IPS-18a (cell line): ENCODE results near the gene SLC25A15.
"Not testable (repeated sequence)": the region's sequence is repeated elsewhere in the genome, so short reads cannot be mapped to it uniquely, and the experiment has no call there.

Experiments
- H3K27ac ChIP-seq: one replicate; pipeline ENCODE4 v1.5.1; 2013; ENCODE audit warnings: low read length
- H3K27me3 ChIP-seq: one replicate; pipeline ENCODE4 v1.6.1; 2013; ENCODE audit warnings: mild to moderate bottlenecking, low read length; ENCODE audit not compliant: control insufficient read depth, insufficient read depth
- H3K36me3 ChIP-seq: one replicate; pipeline ENCODE4 v1.6.1; 2013; ENCODE audit warnings: low read depth, low read length; ENCODE audit not compliant: control insufficient read depth
- H3K4me1 ChIP-seq: one replicate; pipeline ENCODE4 v1.6.1; 2013; ENCODE audit warnings: low read depth, low read length; ENCODE audit not compliant: control insufficient read depth
- H3K4me3 ChIP-seq: one replicate; pipeline ENCODE4 v1.5.1; 2013; ENCODE audit warnings: low read length
- H3K9ac ChIP-seq: one replicate; pipeline ENCODE4 v1.6.1; 2013; ENCODE audit warnings: mild to moderate bottlenecking, low read length, moderate library complexity
- H3K9me3 ChIP-seq: one replicate; pipeline ENCODE4 v1.6.1; 2013; ENCODE audit warnings: low read depth, low read length; ENCODE audit not compliant: control insufficient read depth

SLC25A15 gene

GRCh38 chr13:40839725-40840124, 50.3 kb downstream of the SLC25A15 start:
- H3K4me3 ChIP-seq, H3K27ac ChIP-seq, H3K4me1 ChIP-seq, H3K36me3 ChIP-seq, H3K9me3 ChIP-seq, H3K27me3 ChIP-seq, H3K9ac ChIP-seq: not testable (repeated sequence)

GRCh38 chr13:40840955-40841354, 51.5 kb downstream of the SLC25A15 start:
- H3K9me3 ChIP-seq, H3K36me3 ChIP-seq, H3K9ac ChIP-seq, H3K27me3 ChIP-seq, H3K27ac ChIP-seq, H3K4me3 ChIP-seq, H3K4me1 ChIP-seq: not testable (repeated sequence)
